HFFc6 (cell line): ENCODE data around the gene RCC2. TPM values are rescaled to one million over a fixed set of nuclear protein-coding genes. Genes with fewer than 3 reads are reported as not detected.

Experiments used
- DNase-seq: peaks from one replicate; pipeline ENCODE4 v3.0.0-alpha.2; 2018
- H3K27ac Mint-ChIP-seq: 2 replicates; pipeline ENCODE4 v1.8.0; 2020; ENCODE audit warnings: mild to moderate bottlenecking, mixed read lengths
- H3K27me3 Mint-ChIP-seq: 2 replicates; pipeline ENCODE4 v1.8.0; 2021; ENCODE audit warnings: mild to moderate bottlenecking, moderate library complexity, mixed read lengths; ENCODE audit not compliant: insufficient read depth
- H3K36me3 Mint-ChIP-seq: 2 replicates; pipeline ENCODE4 v1.8.0; 2021; ENCODE audit warnings: low read depth, mixed read lengths
- H3K4me1 Mint-ChIP-seq: 2 replicates; pipeline ENCODE4 v1.8.0; 2020; ENCODE audit warnings: low read depth, mixed read lengths
- H3K4me3 Mint-ChIP-seq: 2 replicates; pipeline ENCODE4 v1.8.0; 2020; ENCODE audit warnings: mild to moderate bottlenecking, moderate library complexity, mixed read lengths
- H3K9me3 Mint-ChIP-seq: 2 replicates; pipeline ENCODE4 v1.8.0; 2020; ENCODE audit warnings: mild to moderate bottlenecking, mixed read lengths
- total RNA-seq, 6 experiments: library from RNA; stranded (reverse); fragmentation: NEBNext Ultra II Directional; extraction: Animal tissue kit (Norgen Biotek cat#: 25700); gene quantifications; 2 replicates in 1 of 6; 3 replicates in 5 of 6; pipeline ENCODE4 v1.2.3, GENCODE V29; 2021
- TF ChIP-seq, protein P1 (sequence below): fragments of 200-600 bp; sonication (generic); IDR thresholded peaks from 2 replicates; pipeline ENCODE4 v1.5.0; 2021; ENCODE audit warnings: antibody characterized with exemption, mild to moderate bottlenecking

Gene RCC2
- total RNA-seq, 6 experiments from 2014 or later: 36.0 to 43.8 (median 38.0) TPM

- Mint-ChIP-seq H3K27ac (no peak overlapping the region), H3K27me3 (peaks cover 20% of the 10 kb centered on the region), H3K36me3 (peaks cover 3% of the 10 kb centered on the region; the same call in 1 of the 2 replicates), H3K9me3 (peaks cover 5% of the 10 kb centered on the region), H3K4me3 (no peak overlapping the region), H3K4me1 (no peaks in the 10 kb centered on the region)
- TF ChIP-seq, protein P1, sequence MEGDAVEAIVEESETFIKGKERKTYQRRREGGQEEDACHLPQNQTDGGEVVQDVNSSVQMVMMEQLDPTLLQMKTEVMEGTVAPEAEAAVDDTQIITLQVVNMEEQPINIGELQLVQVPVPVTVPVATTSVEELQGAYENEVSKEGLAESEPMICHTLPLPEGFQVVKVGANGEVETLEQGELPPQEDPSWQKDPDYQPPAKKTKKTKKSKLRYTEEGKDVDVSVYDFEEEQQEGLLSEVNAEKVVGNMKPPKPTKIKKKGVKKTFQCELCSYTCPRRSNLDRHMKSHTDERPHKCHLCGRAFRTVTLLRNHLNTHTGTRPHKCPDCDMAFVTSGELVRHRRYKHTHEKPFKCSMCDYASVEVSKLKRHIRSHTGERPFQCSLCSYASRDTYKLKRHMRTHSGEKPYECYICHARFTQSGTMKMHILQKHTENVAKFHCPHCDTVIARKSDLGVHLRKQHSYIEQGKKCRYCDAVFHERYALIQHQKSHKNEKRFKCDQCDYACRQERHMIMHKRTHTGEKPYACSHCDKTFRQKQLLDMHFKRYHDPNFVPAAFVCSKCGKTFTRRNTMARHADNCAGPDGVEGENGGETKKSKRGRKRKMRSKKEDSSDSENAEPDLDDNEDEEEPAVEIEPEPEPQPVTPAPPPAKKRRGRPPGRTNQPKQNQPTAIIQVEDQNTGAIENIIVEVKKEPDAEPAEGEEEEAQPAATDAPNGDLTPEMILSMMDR: no peak
- DNase-seq: no peak
These were observed 80.4 kb downstream of the RCC2 start for GRCh38 chr1:17359031-17359430.

DNA sequence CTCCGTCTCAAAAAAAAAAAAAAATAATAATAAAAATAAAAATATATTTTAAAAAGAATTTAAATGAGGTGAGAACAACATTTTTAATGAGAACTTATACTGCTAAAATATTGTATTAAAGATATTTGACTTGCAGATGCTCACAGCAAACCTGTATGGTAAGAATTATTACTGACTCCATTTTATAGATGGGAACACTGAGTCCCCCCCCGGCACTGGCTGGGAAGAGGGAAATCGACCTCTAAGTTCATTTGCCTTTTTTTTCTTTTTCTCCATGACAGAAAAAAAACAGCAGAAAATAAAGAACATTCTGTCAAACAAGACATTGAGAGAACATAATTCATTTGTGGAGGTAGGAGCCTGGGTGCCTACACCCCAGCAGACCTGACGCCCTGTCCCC lies 80.9 kb downstream of the RCC2 start:
- 0 out of 2 replicates have a peak, but pooled peaks cover under 1% of the 10 kb centered on the region for H3K9me3 Mint-ChIP-seq
- TF ChIP-seq, protein P1: no peak
- H3K4me3 Mint-ChIP-seq: no peak overlapping the region
- H3K36me3 Mint-ChIP-seq: no peaks in the 10 kb centered on the region
- peaks cover 23% of the 10 kb centered on the region for H3K27me3 Mint-ChIP-seq
- no peaks in the 10 kb centered on the region for H3K4me1 Mint-ChIP-seq
- H3K27ac Mint-ChIP-seq: no peak overlapping the region
- no peak for DNase-seq

Other genes starting within 250 kb of the RCC2 start
- gene PADI1, start 234.5 kb downstream of the RCC2 start, total RNA-seq: under 1 TPM in 5 of 6 experiments, not detected in 1; 0.11 to 0.95 (median 0.22) TPM
- gene PADI3, start 190.6 kb downstream of the RCC2 start, total RNA-seq: under 1 TPM in 4 of 6 experiments, not detected in 2; 0.05 to 0.14 (median 0.07) TPM
- gene PADI4, start 131.5 kb downstream of the RCC2 start, total RNA-seq: not detected
- not detected for gene PADI6, start 67.5 kb downstream of the RCC2 start, total RNA-seq
- gene ARHGEF10L, start 100.0 kb upstream of the RCC2 start, total RNA-seq: 10 to 100 TPM; 11.1 to 29.0 (median 26.7) TPM